HG03432 (cell line): Measurements from ENCODE around the gene KCNN4.

Experiments used
- ATAC-seq: cut with Tn5 transposase; IDR thresholded peaks from one replicate; pipeline ENCODE4 v1.9.1; 2021; ENCODE audit warnings: mild to moderate bottlenecking, moderate library complexity; ENCODE audit not compliant: unreplicated experiment

Gene KCNN4

GRCh38 chr19:43721469-43722048 is 59.2 kb downstream of the KCNN4 start:
- ATAC-seq = no peak

DNA sequence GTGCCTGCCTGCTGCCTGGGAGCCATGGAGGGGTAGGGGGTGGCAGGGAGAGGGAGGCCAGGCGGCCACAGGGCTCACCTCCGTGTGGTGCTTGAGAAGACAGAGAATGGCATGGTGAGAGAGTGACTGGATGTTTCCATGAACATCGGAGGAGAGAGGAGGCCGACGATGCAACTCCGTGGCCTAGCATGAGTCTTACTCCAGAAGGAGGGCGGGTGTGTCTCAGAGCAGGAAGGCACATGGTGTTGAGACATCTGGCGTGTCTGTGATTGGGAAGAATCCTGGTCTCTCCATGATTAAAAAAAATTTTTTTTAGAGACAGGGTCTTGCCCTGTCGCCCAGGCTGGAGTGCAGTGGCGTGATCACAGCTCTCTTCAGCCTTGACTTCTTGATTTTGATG is 59.8 kb downstream of the KCNN4 start:
- no peak for ATAC-seq

DNA sequence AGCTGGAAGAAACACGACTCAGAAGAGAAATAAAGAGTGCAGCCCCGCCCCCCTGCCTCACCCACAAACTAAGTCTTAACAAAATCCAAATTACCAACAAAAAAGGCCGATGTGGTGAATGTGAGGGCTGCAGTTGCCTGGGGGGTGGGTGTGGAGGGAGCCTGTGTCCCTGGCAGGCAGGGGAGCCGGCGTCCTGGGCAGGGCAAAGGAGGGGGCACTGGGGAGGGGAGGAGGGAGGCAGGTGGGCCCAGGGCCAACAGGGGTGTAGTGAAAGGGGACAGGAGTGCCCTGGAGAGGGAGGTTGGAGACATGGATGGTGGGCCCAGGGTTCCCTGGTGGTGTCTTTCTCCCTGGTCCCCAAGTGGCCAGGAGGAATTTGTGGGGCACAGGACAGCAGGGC is 60.9 kb downstream of the KCNN4 start:
- no peak for ATAC-seq

GRCh38 chr19:43719378-43719868 is 61.4 kb downstream of the KCNN4 start:
- ATAC-seq = no peak

- no peak for ATAC-seq
Observed at GRCh38 chr19:43718627-43719377, 62.0 kb downstream of the KCNN4 start.
